ENCODE measurements around the gene MLH3. TPM values are rescaled to one million over a fixed set of nuclear protein-coding genes. Genes with fewer than 3 reads are reported as not detected.

The MLH3 gene
- total and polyA plus RNA-seq, 2 of the 13 experiments (the other 11 are each of a cell fraction or from before 2014, with no cell fraction given) = 14.4 to 24.8 TPM

DNA sequence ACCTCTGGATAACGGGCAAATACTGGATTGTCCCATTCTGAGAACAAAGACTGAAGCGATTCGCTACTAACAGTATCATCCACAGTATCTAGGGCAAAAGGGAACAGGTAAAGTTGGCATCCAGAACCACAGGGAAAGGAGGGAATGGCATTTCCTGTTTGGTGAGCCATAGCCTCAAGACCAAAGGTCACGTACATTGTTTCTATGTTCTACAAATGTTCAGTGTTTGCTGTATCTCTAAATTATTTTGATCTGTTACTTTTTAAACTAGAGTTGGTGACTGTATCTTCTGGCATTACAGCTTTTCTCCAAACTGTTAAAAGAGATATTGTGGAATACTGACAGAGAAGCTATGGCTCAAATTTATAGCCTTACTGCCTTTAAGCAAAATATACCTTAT, 9.7 kb downstream of the MLH3 start (continued):
- TF ChIP-seq GPN1 (CRISPR knock-in tag; IDR thresholded peaks at IDR 0.05; ENCODE audit: borderline replicate concordance) (no peak), ZNF576 (CRISPR knock-in tag; IDR thresholded peaks at IDR 0.05) (no peak), HNF1A (IDR thresholded peaks at IDR 0.05; ENCODE audit: low read depth) (no peak), HNF1A (CRISPR knock-in tag; IDR thresholded peaks at IDR 0.05; ENCODE audit: borderline replicate concordance) (peak; percentile 33; the same call in 1 of the 2 replicates), ATF1 (CRISPR knock-in tag; IDR thresholded peaks at IDR 0.05) (no peak), RORA (CRISPR knock-in tag; IDR thresholded peaks at IDR 0.05) (no peak), SOX13 (IDR thresholded peaks at IDR 0.05) (no peak), SOX13 (CRISPR knock-in tag; conservative IDR thresholded peaks at IDR 0.05 in 1 of 2, IDR thresholded peaks at IDR 0.05 in 1 of 2) (peak in 1 of 2 experiments; percentile 66; a peak in 1 of 4 replicates), RXRB (CRISPR knock-in tag; IDR thresholded peaks at IDR 0.05; ENCODE audit: borderline replicate concordance) (peak; percentile 95), ZNF235 (CRISPR knock-in tag; IDR thresholded peaks at IDR 0.05; ENCODE audit: borderline replicate concordance) (no peak), TAF1 (CRISPR knock-in tag; IDR thresholded peaks at IDR 0.05) (no peak), NCOA2 (CRISPR knock-in tag; IDR thresholded peaks at IDR 0.05) (peak; percentile 31; the same call in 1 of the 2 replicates), TCF7L2 (IDR thresholded peaks at IDR 0.05; ENCODE audit: low read depth, low read length) (no peak), GTF3A (CRISPR knock-in tag; conservative IDR thresholded peaks at IDR 0.05) (no peak)
- TF ChIP-seq, protein P1, sequence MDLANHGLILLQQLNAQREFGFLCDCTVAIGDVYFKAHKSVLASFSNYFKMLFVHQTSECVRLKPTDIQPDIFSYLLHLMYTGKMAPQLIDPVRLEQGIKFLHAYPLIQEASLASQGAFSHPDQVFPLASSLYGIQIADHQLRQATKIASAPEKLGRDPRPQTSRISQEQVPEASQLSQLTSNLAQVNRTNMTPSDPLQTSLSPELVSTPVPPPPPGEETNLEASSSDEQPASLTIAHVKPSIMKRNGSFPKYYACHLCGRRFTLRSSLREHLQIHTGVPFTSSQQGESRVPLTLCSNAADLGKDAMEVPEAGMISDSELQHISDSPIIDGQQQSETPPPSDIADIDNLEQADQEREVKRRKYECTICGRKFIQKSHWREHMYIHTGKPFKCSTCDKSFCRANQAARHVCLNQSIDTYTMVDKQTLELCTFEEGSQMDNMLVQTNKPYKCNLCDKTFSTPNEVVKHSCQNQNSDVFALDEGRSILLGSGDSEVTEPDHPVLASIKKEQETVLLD (CRISPR knock-in tag; IDR thresholded peaks at IDR 0.05; ENCODE audit: low read depth) = no peak
- TF ChIP-seq, protein P2, sequence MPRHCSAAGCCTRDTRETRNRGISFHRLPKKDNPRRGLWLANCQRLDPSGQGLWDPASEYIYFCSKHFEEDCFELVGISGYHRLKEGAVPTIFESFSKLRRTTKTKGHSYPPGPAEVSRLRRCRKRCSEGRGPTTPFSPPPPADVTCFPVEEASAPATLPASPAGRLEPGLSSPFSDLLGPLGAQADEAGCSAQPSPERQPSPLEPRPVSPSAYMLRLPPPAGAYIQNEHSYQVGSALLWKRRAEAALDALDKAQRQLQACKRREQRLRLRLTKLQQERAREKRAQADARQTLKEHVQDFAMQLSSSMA (CRISPR knock-in tag; IDR thresholded peaks at IDR 0.05) = no peak
- TF ChIP-seq, protein P3, sequence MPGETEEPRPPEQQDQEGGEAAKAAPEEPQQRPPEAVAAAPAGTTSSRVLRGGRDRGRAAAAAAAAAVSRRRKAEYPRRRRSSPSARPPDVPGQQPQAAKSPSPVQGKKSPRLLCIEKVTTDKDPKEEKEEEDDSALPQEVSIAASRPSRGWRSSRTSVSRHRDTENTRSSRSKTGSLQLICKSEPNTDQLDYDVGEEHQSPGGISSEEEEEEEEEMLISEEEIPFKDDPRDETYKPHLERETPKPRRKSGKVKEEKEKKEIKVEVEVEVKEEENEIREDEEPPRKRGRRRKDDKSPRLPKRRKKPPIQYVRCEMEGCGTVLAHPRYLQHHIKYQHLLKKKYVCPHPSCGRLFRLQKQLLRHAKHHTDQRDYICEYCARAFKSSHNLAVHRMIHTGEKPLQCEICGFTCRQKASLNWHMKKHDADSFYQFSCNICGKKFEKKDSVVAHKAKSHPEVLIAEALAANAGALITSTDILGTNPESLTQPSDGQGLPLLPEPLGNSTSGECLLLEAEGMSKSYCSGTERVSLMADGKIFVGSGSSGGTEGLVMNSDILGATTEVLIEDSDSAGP (CRISPR knock-in tag; IDR thresholded peaks at IDR 0.05; ENCODE audit: borderline replicate concordance) = no peak
- TF ChIP-seq, protein P4, sequence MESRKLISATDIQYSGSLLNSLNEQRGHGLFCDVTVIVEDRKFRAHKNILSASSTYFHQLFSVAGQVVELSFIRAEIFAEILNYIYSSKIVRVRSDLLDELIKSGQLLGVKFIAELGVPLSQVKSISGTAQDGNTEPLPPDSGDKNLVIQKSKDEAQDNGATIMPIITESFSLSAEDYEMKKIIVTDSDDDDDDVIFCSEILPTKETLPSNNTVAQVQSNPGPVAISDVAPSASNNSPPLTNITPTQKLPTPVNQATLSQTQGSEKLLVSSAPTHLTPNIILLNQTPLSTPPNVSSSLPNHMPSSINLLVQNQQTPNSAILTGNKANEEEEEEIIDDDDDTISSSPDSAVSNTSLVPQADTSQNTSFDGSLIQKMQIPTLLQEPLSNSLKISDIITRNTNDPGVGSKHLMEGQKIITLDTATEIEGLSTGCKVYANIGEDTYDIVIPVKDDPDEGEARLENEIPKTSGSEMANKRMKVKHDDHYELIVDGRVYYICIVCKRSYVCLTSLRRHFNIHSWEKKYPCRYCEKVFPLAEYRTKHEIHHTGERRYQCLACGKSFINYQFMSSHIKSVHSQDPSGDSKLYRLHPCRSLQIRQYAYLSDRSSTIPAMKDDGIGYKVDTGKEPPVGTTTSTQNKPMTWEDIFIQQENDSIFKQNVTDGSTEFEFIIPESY (CRISPR knock-in tag; IDR thresholded peaks at IDR 0.05) = no peak

Measured in HepG2 (cell line).